Testis (tissue), 3 donors: Measurements from ENCODE around the gene COMMD2. TPM values are rescaled to one million over a fixed set of nuclear protein-coding genes. Genes with fewer than 3 reads are reported as not detected.

Experiments used
- DNase-seq: peaks from one replicate; pipeline ENCODE4 v3.0.0-alpha.2; 2019
- H3K27ac ChIP-seq, 2 donors: fragments of 200-600 bp; sonication (generic); one replicate each; pipeline ENCODE4 v1.5.1; 2019
- H3K27me3 ChIP-seq: fragments of 200-600 bp; sonication (generic); one replicate; pipeline ENCODE4 v1.5.1; 2019
- H3K36me3 ChIP-seq: fragments of 200-600 bp; sonication (generic); one replicate; pipeline ENCODE4 v1.5.1; 2017; ENCODE audit warnings: low read depth; ENCODE audit errors: missing control alignments
- H3K4me1 ChIP-seq: fragments of 200-600 bp; sonication (generic); one replicate; pipeline ENCODE4 v1.5.1; 2019
- H3K4me3 ChIP-seq, 2 donors: fragments of 200-600 bp; sonication (generic); one replicate each; pipeline ENCODE4 v1.5.1; 2017 to 2019
- H3K9me3 ChIP-seq: fragments of 200-600 bp; sonication (generic); one replicate; pipeline ENCODE4 v1.5.1; 2017
- CTCF ChIP-seq, 3 experiments: fragments of 450-650 bp in 2 of 3; fragments of 200-600 bp in 1 of 3; sonication (generic) in 1 of 3; IDR thresholded peaks; one replicate each; pipeline ENCODE4 v1.5.1; 2016 to 2019; ENCODE audit warnings: antibody characterized with exemption in 3 of 3, mild to moderate bottlenecking in 2 of 3, moderate library complexity in 1 of 3
- POLR2A ChIP-seq: fragments of 450-650 bp; IDR thresholded peaks from one replicate; pipeline ENCODE4 v1.6.1; 2017; ENCODE audit warnings: antibody characterized with exemption, mild to moderate bottlenecking, moderate library complexity
- WGBS, 2 donors: methylation state at CpG; one replicate each; pipeline ENCODE4 v1.1.5; 2018; 5-methylcytosine and 5-hydroxymethylcytosine counted together
- intact Hi-C: fragments of 100-400 bp; cut with DNase I; formaldehyde crosslinking; loops from one replicate; pipeline ENCODE4 v1.15.1; 2023; ENCODE audit warnings: low total_unique reads
- polyA plus RNA-seq: library from polyadenylated mRNA; stranded (reverse); fragments of 350-450 nt; fragmentation: Illumina TruSeq; extraction: RNeasy Lipid Tissue Mini Kit (QIAGEN cat#74804); gene quantifications from one replicate; pipeline ENCODE4 v1.2.3, GENCODE V29; 2014; ENCODE audit warnings: low read depth, low replicate concordance; ENCODE audit not compliant: insufficient read depth
- total RNA-seq, 2 donors: library from RNA; depleted of rRNA; stranded (reverse); fragments of >200 nt; gene quantifications; one replicate each; pipeline ENCODE4 v1.2.3, GENCODE V29; 2016

The COMMD2 gene
- total and polyA plus RNA-seq, 3 donors from 2014 or later = 19.9 to 27.7 (median 21.8) TPM

DNA sequence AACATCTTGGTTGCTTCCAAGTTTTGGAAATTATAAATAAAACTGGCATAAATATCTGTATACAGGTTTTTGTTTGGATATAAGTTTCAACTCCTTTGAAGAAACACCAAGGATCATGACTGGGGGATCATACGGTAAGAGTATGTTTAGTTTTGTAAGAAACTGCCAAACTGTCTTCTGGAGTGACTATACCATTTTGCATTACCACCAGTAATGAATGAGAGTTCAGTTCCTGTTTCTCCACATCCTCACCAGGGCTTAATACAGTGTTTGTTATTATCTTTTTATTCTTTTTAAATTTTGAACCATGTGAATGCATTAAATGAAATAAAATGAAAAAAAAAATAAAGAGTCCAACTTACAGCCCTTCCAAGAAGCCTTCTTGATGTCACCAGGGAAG is 43.7 kb upstream of the COMMD2 start:
- 91 to 96% methylated on average over 1 of the region's 1 CpG for WGBS, 2 donors
- no peaks in the 10 kb centered on the region for H3K36me3 ChIP-seq
- intact Hi-C loops = no loop called here

GRCh38 chr3:149792452-149793270 is 40.4 kb upstream of the COMMD2 start, which contains the start of gene ANKUB1:
Gene ANKUB1 (minus strand): TSS chr3:149792554. CDS start chr3:149792366, 188 bp downstream.
- intact Hi-C loops = no loop called here
- Histone ChIP-seq H3K27ac (no peak within 1 kb of the TSS), H3K4me1 (no peaks in the 10 kb centered on the region), H3K36me3 (no peaks in the 10 kb centered on the region), H3K9me3 (no peaks in the 10 kb centered on the region), H3K27me3 (no peaks in the 10 kb centered on the region), H3K4me3 (no peak within 1 kb of the TSS)
- TF ChIP-seq CTCF (IDR thresholded peaks at IDR 0.05) = no peak
- no peak for TF ChIP-seq POLR2A
- DNase-seq = no peak
- WGBS, 2 donors = 91 to 96% methylated on average over 4 of the region's 4 CpGs

More for the DNA sequence above, 43.7 kb upstream of the COMMD2 start:
- no peak for DNase-seq
- H3K4me1 ChIP-seq = no peaks in the 10 kb centered on the region
- no peak overlapping the region for H3K4me3 ChIP-seq
- no peaks in the 10 kb centered on the region for H3K27me3 ChIP-seq
- H3K9me3 ChIP-seq = no peaks in the 10 kb centered on the region
- H3K27ac ChIP-seq = no peak overlapping the region
- TF ChIP-seq POLR2A (no peak), CTCF (IDR thresholded peaks at IDR 0.05) (no peak)

DNA sequence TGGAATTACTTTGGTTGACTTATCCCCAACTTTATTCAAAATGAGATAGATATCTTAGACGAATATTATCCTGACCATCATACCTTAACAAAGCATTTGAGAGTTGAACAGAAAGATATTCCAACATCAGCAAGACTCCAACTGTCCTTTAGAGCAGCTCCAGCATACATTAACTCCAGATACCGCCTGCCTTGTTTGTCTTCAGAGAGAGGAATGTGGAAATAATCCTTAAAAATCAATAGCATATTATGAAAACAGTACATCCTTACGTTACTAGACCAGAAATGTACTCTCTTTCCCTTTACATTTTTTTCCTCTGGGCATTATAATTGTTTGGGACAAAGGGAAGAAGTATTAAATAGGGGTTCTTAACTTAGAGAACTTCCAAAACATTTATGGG is 38.4 kb upstream of the COMMD2 start:
- TF ChIP-seq POLR2A (no peak), CTCF (IDR thresholded peaks at IDR 0.05) (no peak)
- intact Hi-C loops = no loop called here
- WGBS, 2 donors = 86 to 90% methylated on average over 3 of the region's 3 CpGs
- H3K9me3 ChIP-seq = no peaks in the 10 kb centered on the region
- no peak for DNase-seq
- no peaks in the 10 kb centered on the region for H3K4me1 ChIP-seq
- H3K4me3 ChIP-seq = no peak overlapping the region
- H3K36me3 ChIP-seq = no peaks in the 10 kb centered on the region
- H3K27ac ChIP-seq = no peak overlapping the region
- H3K27me3 ChIP-seq = no peaks in the 10 kb centered on the region

- 77 to 88% methylated on average over 2 of the region's 2 CpGs for WGBS, 2 donors
- intact Hi-C loops = no loop called here
- TF ChIP-seq POLR2A (no peak), CTCF (IDR thresholded peaks at IDR 0.05) (no peak)
- Histone ChIP-seq H3K27ac (no peak overlapping the region), H3K36me3 (no peaks in the 10 kb centered on the region), H3K4me1 (no peaks in the 10 kb centered on the region), H3K27me3 (no peaks in the 10 kb centered on the region), H3K4me3 (no peak overlapping the region), H3K9me3 (no peaks in the 10 kb centered on the region)
- DNase-seq = no peak
These were observed 38.0 kb upstream of the COMMD2 start for GRCh38 chr3:149790268-149790667.
